NCI-H1694 treated with DMSO at 0.1 percent for 48 hours (cell line): ENCODE measurements around the gene OR52I1.

Experiments used
- DNase-seq: peaks from one replicate; lab custom pipeline; 2025; lab: John Stamatoyannopoulos, UW

OR52I1 gene

DNA sequence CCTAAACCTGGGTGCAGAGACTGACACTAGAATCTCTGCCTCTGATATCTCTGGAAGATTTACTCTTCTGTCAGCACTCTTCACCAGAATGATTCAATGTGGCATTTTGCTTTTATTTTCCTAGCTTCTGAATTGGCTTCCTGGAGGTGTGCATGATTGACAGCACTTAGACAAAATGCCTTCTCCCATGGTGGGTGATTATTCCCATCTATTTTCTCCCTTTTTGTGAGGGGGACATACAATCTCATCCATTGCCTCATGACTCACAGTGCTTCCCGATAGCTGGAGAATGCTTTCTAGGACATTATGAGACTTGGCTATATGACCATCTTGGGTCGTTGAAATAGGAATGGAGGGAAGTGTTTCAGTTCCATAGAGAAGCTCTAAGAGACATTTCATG is 18.1 kb downstream of the OR52I1 start:
- no peak for DNase-seq

- DNase-seq, result no peak
Observed at GRCh38 chr11:4615856-4616444, 22.1 kb downstream of the OR52I1 start.

GRCh38 chr11:4619514-4619913 is 25.7 kb downstream of the OR52I1 start:
- no peak for DNase-seq

DNA sequence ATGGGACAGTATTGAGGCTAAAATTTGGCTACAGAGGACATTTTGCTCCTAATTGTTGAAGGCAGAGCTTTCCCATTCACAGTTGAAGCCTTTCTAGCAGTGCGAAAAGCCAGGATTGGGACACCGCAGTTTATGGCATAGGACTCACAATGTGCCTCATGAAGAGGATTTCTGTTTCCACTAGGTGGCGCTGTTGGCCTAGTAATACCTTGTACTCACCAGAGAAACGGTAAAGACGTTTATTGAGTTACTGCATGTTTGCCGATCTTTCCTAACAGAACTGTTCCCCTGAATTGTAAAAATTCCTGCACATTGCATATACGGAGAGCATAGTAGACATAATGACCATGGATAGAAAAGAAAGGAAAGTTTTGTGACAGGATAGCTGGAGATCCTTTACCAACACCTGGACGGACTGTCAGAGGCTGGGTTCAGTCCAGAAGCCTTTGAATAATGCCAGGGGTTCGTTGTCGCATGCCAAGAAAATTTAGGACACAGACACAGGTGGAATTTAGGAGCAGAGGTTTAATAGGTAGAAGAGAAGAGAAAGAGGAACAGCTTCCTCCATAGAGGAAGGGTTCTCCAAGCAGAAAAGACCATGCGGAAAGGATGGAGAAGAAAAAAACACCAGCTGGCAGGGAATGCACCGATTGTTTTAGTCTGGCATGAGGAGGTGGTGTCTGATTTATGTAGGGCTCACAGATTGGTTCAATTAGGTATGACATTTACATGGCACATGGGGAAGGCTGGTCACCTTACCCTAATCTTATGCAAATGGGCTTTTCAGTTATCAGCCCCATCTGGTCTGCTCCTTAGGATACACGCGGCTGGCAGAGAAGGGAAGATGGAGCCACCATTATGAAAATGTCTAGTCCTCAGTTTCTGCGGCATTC is 32.6 kb downstream of the OR52I1 start:
- peak; percentile 29 for DNase-seq

DNA sequence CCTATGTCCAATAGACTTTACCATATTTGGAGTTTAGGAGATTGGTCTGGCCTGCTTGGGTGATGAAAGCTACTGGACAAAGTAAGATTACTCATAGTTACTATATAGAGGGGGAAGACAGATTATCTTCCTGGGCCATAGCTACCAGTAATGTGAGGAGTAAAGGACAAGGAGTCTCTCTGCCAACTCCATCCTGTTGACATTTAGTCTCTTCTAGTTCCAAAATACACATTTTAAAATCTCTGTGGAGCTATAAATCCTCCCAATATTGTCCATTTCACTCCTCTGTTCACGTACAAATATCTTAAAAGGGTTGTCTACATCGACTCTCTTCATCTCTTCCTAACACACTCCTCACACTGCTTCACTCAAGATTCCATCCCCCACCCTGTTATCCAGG is 42.3 kb downstream of the OR52I1 start:
- DNase-seq, result no peak

- peak; percentile 24 for DNase-seq
Observed at GRCh38 chr11:4636962-4637661, 43.3 kb downstream of the OR52I1 start, which contains the start of gene OR51D1. Gene OR51D1, plus strand, starts transcription at chr11:4637477. Its CDS starts 2,314 bp downstream, at chr11:4639791.

GRCh38 chr11:4637662-4638047 is 43.8 kb downstream of the OR52I1 start:
- DNase-seq, result no peak

GRCh38 chr11:4639931-4640330 is 46.1 kb downstream of the OR52I1 start:
- DNase-seq, result no peak

DNA sequence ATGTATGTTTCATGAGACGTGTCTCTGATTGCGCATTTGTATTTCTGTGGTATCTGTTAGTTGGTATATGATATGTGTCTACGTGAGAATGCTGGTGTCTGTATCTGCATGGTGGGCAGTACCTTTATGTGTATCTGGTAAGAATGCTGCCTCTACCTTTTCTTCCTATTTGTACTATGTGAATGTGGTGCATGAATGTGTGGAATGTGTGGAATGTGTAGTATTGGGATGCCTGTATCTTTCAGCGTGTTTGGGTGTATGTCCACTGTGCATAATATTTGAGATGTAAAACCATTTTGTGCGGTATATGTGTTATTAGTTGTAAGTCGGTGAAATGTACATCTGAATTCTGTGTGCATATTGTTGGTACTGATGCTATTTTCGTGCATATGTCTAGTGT is 47.7 kb downstream of the OR52I1 start:
- DNase-seq, result no peak

DNA sequence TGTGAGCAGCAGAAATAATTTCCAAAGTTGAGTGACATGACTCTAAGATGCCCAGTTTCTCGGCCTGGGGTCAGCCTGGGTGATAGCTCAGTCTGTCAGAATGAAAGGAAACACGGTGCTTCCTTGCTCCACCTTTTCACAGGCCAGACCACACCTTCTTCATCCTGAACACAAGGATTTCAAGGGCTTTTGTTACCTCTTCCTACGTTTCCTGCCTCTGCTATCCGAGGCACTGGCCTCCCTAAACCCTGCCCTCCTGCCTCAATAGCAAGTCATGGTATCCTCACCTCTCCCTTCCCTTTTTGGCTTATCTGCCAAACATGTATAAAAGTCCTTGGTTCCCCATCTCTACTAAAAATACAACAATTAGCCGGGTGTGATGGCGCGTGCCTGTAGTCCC is 48.2 kb downstream of the OR52I1 start:
- DNase-seq, result no peak

- no peak for DNase-seq
Observed at GRCh38 chr11:4643076-4643475, 49.2 kb downstream of the OR52I1 start.

GRCh38 chr11:4643682-4644081 is 49.8 kb downstream of the OR52I1 start, which contains the start of gene OR51E1:
Gene OR51E1, plus strand, starts transcription at chr11:4643982. Its CDS starts 8,545 bp downstream, at chr11:4652527.
- no peak for DNase-seq

GRCh38 chr11:4644233-4644632 is 50.4 kb downstream of the OR52I1 start:
- DNase-seq, result no peak
